H1 (cell line): Measurements from ENCODE around the gene PGBD5.

Experiments
- CEBPB ChIP-seq: IDR thresholded peaks from 2 replicates; pipeline ENCODE4 v1.6.1; 2012; ENCODE audit warnings: low read depth, low read length
- CREB1 ChIP-seq: IDR thresholded peaks from 2 replicates; pipeline ENCODE4 v1.6.1; 2012; ENCODE audit warnings: inconsistent platforms
- CTBP2 ChIP-seq: IDR thresholded peaks from 2 replicates; pipeline ENCODE4 v1.7.0; 2011; ENCODE audit warnings: borderline replicate concordance, mild to moderate bottlenecking, moderate library complexity, mixed read lengths, low read length; ENCODE audit not compliant: insufficient read depth, insufficient read length
- EP300 ChIP-seq, 2 experiments: IDR thresholded peaks; 1 replicate in 1 of 2; 2 replicates in 1 of 2; pipeline ENCODE4 v1.6.1; 2011 to 2012; ENCODE audit warnings: low read depth in 2 of 2, low read length in 2 of 2, mild to moderate bottlenecking in 2 of 2, borderline replicate concordance in 1 of 2, inconsistent platforms in 1 of 2, moderate library complexity in 1 of 2
- KDM5A ChIP-seq: fragments of 200-600 bp; IDR thresholded peaks from 2 replicates; pipeline ENCODE4 v1.7.1; 2012; ENCODE audit warnings: mild to moderate bottlenecking, low read length, inconsistent platforms, mixed read lengths
- POLR2AphosphoS5 ChIP-seq: IDR thresholded peaks from 2 replicates; pipeline ENCODE4 v1.6.1; 2011; ENCODE audit warnings: low read depth, low read length
- RFX5 ChIP-seq: IDR thresholded peaks from 2 replicates; pipeline ENCODE4 v1.6.1; 2011; ENCODE audit warnings: low read depth, low read length, improper control_type of control experiment, borderline replicate concordance
- SIN3A ChIP-seq, 2 experiments: IDR thresholded peaks in 1 of 2; conservative IDR thresholded peaks in 1 of 2; 2 replicates each; pipeline ENCODE4 v1.6.1; 2011 to 2012; ENCODE audit warnings: low read length in 2 of 2, improper control_type of control experiment in 1 of 2, low read depth in 1 of 2, mild to moderate bottlenecking in 1 of 2
- TAF1 ChIP-seq: IDR thresholded peaks from 2 replicates; pipeline ENCODE4 v1.6.1; 2011; ENCODE audit warnings: mild to moderate bottlenecking, low read depth, low read length
- YY1 ChIP-seq: IDR thresholded peaks from 2 replicates; pipeline ENCODE4 v1.6.1; 2011; ENCODE audit warnings: low read depth, mild to moderate bottlenecking, low read length
- TF ChIP-seq, protein P1 (sequence below): IDR thresholded peaks from 2 replicates; pipeline ENCODE4 v1.6.1; 2011; ENCODE audit warnings: low read depth, mild to moderate bottlenecking, low read length; ENCODE audit not compliant: insufficient read depth
- TF ChIP-seq, protein P2 (sequence below), 3 experiments: IDR thresholded peaks; 1 replicate in 2 of 3; 2 replicates in 1 of 3; pipeline versions ENCODE4 v1.5.1 to v1.6.1; 2011; ENCODE audit warnings: low read length in 3 of 3, mild to moderate bottlenecking in 3 of 3, inconsistent platforms in 2 of 3, low read depth in 1 of 3, moderate library complexity in 1 of 3; ENCODE audit not compliant: insufficient read depth in 1 of 3; ENCODE audit errors: control extremely low read depth in 1 of 3
- TF ChIP-seq, protein P3 (sequence below): IDR thresholded peaks from 2 replicates; pipeline ENCODE4 v1.6.1; 2011; ENCODE audit warnings: low read length, improper control_type of control experiment

DNA sequence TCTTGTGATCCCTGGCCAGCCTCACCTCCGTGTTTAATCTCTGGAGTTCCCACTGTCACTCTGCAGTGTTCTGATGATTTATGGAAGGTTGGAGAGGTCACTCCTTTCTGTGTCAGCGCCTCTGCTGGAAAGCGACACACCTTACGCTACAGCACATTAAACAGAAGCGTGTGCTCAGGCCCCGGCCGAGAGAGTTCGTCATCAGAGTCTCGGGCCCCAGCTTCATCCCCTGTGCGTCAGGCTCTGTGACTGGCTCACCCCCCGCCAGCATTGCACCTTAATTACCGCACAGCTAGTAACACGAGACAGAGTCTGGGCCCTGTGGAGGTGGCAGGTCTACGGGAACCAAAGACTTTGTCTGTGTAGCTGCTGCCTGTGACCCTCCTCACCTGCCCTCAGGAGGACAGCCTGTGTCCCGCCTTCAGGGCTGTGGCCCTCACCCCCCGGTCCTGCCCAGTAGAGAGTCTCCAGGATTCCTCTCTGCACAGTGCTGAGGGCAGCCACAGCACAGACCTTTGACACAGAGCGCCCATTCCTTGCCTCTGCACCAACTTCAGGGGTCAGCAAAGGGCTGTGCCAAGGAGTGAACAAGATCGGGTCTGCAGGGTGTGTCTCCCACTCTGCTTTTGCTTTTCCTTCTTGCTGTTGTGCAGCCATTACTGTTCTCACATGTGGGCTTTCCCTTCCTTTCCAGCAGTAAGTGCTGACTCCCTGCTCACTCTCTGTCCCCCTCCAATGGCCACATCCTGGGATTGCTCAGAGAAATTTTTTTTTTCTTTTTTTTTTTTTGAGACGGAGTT, 157.6 kb downstream of the PGBD5 start:
- TF ChIP-seq, protein P1, sequence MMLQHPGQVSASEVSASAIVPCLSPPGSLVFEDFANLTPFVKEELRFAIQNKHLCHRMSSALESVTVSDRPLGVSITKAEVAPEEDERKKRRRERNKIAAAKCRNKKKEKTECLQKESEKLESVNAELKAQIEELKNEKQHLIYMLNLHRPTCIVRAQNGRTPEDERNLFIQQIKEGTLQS = no peak
- TF ChIP-seq POLR2AphosphoS5 (no peak), TAF1 (no peak), SIN3A (conservative IDR thresholded peaks at IDR 0.05 in 1 of 2, IDR thresholded peaks at IDR 0.05 in 1 of 2; ENCODE audit: low read depth in 1 of 2, low read length in 2 of 2) (no peak), KDM5A (no peak), CEBPB (no peak), YY1 (peak; percentile 82), EP300 (IDR thresholded peaks at IDR 0.05; ENCODE audit: borderline replicate concordance in 1 of 2, low read depth in 2 of 2, low read length in 2 of 2) (no peak), CTBP2 (no peak), RFX5 (no peak), CREB1 (no peak)
- TF ChIP-seq, protein P2, sequence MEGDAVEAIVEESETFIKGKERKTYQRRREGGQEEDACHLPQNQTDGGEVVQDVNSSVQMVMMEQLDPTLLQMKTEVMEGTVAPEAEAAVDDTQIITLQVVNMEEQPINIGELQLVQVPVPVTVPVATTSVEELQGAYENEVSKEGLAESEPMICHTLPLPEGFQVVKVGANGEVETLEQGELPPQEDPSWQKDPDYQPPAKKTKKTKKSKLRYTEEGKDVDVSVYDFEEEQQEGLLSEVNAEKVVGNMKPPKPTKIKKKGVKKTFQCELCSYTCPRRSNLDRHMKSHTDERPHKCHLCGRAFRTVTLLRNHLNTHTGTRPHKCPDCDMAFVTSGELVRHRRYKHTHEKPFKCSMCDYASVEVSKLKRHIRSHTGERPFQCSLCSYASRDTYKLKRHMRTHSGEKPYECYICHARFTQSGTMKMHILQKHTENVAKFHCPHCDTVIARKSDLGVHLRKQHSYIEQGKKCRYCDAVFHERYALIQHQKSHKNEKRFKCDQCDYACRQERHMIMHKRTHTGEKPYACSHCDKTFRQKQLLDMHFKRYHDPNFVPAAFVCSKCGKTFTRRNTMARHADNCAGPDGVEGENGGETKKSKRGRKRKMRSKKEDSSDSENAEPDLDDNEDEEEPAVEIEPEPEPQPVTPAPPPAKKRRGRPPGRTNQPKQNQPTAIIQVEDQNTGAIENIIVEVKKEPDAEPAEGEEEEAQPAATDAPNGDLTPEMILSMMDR (IDR thresholded peaks at IDR 0.05; ENCODE audit: control extremely low read depth in 1 of 3, insufficient read depth in 1 of 3, low read depth in 1 of 3, low read length in 3 of 3) = peak; percentile 45 to 66 (median 61)
- TF ChIP-seq, protein P3, sequence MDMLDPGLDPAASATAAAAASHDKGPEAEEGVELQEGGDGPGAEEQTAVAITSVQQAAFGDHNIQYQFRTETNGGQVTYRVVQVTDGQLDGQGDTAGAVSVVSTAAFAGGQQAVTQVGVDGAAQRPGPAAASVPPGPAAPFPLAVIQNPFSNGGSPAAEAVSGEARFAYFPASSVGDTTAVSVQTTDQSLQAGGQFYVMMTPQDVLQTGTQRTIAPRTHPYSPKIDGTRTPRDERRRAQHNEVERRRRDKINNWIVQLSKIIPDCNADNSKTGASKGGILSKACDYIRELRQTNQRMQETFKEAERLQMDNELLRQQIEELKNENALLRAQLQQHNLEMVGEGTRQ = no peak
